Measurements from ENCODE around the gene ZBTB12.
"Not testable (repeated sequence)": the region's sequence is repeated elsewhere in the genome, so short reads cannot be mapped to it uniquely, and the experiment has no call there.

The ZBTB12 gene

GRCh38 chr6:31864818-31865204 is 37.1 kb downstream of the ZBTB12 start:
- DNase-seq, result no peak
- peaks cover 38% of the 10 kb centered on the region for H3K4me1 Mint-ChIP-seq
- peaks cover 4% of the 10 kb centered on the region for H3K36me3 Mint-ChIP-seq (ENCODE audit: low read depth)
- ATAC-seq, result no peak
- H3K4me3 Mint-ChIP-seq, result no peak overlapping the region
- no peaks in the 10 kb centered on the region for H3K9me3 Mint-ChIP-seq
- peaks cover 4% of the 10 kb centered on the region for H3K27me3 Mint-ChIP-seq
- H3K27ac Mint-ChIP-seq, result peak overlapping the region; percentile 37

- H3K9me3 Mint-ChIP-seq; H3K27me3 Mint-ChIP-seq; H3K36me3 Mint-ChIP-seq (ENCODE audit: low read depth); ATAC-seq: not testable (repeated sequence)
- H3K4me1 Mint-ChIP-seq, result peaks cover 38% of the 10 kb centered on the region
- DNase-seq, result peak; percentile 20
- peak overlapping the region; percentile 90 for H3K4me3 Mint-ChIP-seq
- H3K27ac Mint-ChIP-seq, result peak overlapping the region; percentile 96
These were observed 37.7 kb downstream of the ZBTB12 start for GRCh38 chr6:31864123-31864562.

GRCh38 chr6:31862344-31863235 is 39.3 kb downstream of the ZBTB12 start, which contains the start of gene NEU1:
Gene NEU1, minus strand, starts transcription at chr6:31862821. Its CDS starts 45 bp downstream, at chr6:31862776.
- H3K27ac Mint-ChIP-seq, result peak within 1 kb of the TSS; percentile 96
- peaks cover 38% of the 10 kb centered on the region for H3K4me1 Mint-ChIP-seq
- H3K4me3 Mint-ChIP-seq, result peak within 1 kb of the TSS; percentile 90
- DNase-seq (peak; percentile 98), ATAC-seq (peak; percentile 96)
- peaks cover 6% of the 10 kb centered on the region for H3K36me3 Mint-ChIP-seq (ENCODE audit: low read depth)
- H3K27me3 Mint-ChIP-seq, result peaks cover 3% of the 10 kb centered on the region
- no peaks in the 10 kb centered on the region for H3K9me3 Mint-ChIP-seq

GRCh38 chr6:31861919-31862343 is 40.0 kb downstream of the ZBTB12 start:
- H3K4me1 Mint-ChIP-seq, result peaks cover 38% of the 10 kb centered on the region
- no peak for DNase-seq

GRCh38 chr6:31861150-31861549 is 40.7 kb downstream of the ZBTB12 start:
- Mint-ChIP-seq H3K4me1 (peaks cover 38% of the 10 kb centered on the region), H3K36me3 (ENCODE audit: low read depth) (peaks cover 8% of the 10 kb centered on the region), H3K4me3 (peak overlapping the region; percentile 90), H3K9me3 (no peaks in the 10 kb centered on the region), H3K27me3 (peaks cover 3% of the 10 kb centered on the region), H3K27ac (peak overlapping the region; percentile 50)
- ATAC-seq (no peak), DNase-seq (no peak)

More at GRCh38 chr6:31861919-31862343, 40.0 kb downstream of the ZBTB12 start:
- peak overlapping the region; percentile 96 for H3K27ac Mint-ChIP-seq
- H3K4me3 Mint-ChIP-seq, result peak overlapping the region; percentile 90
- no peaks in the 10 kb centered on the region for H3K9me3 Mint-ChIP-seq
- H3K36me3 Mint-ChIP-seq (ENCODE audit: low read depth), result peaks cover 8% of the 10 kb centered on the region
- no peak for ATAC-seq
- H3K27me3 Mint-ChIP-seq, result peaks cover 3% of the 10 kb centered on the region

GRCh38 chr6:31860349-31860748 is 41.5 kb downstream of the ZBTB12 start:
- Mint-ChIP-seq H3K36me3 (ENCODE audit: low read depth) (peaks cover 8% of the 10 kb centered on the region), H3K9me3 (no peaks in the 10 kb centered on the region), H3K27ac (no peak overlapping the region), H3K4me1 (peaks cover 38% of the 10 kb centered on the region), H3K4me3 (no peak overlapping the region), H3K27me3 (peaks cover 3% of the 10 kb centered on the region)
- DNase-seq (no peak), ATAC-seq (no peak)

GRCh38 chr6:31859923-31860322 is 42.0 kb downstream of the ZBTB12 start:
- Mint-ChIP-seq H3K27ac (no peak overlapping the region), H3K36me3 (ENCODE audit: low read depth) (peaks cover 8% of the 10 kb centered on the region), H3K27me3 (peaks cover 3% of the 10 kb centered on the region), H3K9me3 (no peaks in the 10 kb centered on the region), H3K4me3 (no peak overlapping the region), H3K4me1 (peaks cover 34% of the 10 kb centered on the region)
- DNase-seq (no peak), ATAC-seq (no peak)

GRCh38 chr6:31858707-31859106 is 43.2 kb downstream of the ZBTB12 start:
- peaks cover 8% of the 10 kb centered on the region for H3K36me3 Mint-ChIP-seq (ENCODE audit: low read depth)
- no peak overlapping the region for H3K4me3 Mint-ChIP-seq
- peaks cover 3% of the 10 kb centered on the region for H3K27me3 Mint-ChIP-seq
- DNase-seq, result no peak
- peaks cover 24% of the 10 kb centered on the region for H3K4me1 Mint-ChIP-seq
- no peaks in the 10 kb centered on the region for H3K9me3 Mint-ChIP-seq
- H3K27ac Mint-ChIP-seq, result no peak overlapping the region
- ATAC-seq, result no peak

- H3K27ac Mint-ChIP-seq; H3K9me3 Mint-ChIP-seq; DNase-seq; H3K36me3 Mint-ChIP-seq (ENCODE audit: low read depth); H3K27me3 Mint-ChIP-seq; ATAC-seq; H3K4me3 Mint-ChIP-seq: not testable (repeated sequence)
- peaks cover 14% of the 10 kb centered on the region for H3K4me1 Mint-ChIP-seq
These were observed 44.1 kb downstream of the ZBTB12 start for GRCh38 chr6:31857774-31858173.

GRCh38 chr6:31851980-31852718 is 49.7 kb downstream of the ZBTB12 start:
- DNase-seq; H3K9me3 Mint-ChIP-seq; H3K27me3 Mint-ChIP-seq; ATAC-seq; H3K36me3 Mint-ChIP-seq (ENCODE audit: low read depth); H3K4me1 Mint-ChIP-seq; H3K4me3 Mint-ChIP-seq; H3K27ac Mint-ChIP-seq: not testable (repeated sequence)

GRCh38 chr6:31851485-31851832 is 50.4 kb downstream of the ZBTB12 start:
- no peaks in the 10 kb centered on the region for H3K4me1 Mint-ChIP-seq
- no peaks in the 10 kb centered on the region for H3K27me3 Mint-ChIP-seq
- no peak overlapping the region for H3K27ac Mint-ChIP-seq
- no peaks in the 10 kb centered on the region for H3K9me3 Mint-ChIP-seq
- H3K36me3 Mint-ChIP-seq (ENCODE audit: low read depth), result no peaks in the 10 kb centered on the region
- no peak for ATAC-seq
- no peak overlapping the region for H3K4me3 Mint-ChIP-seq
- no peak for DNase-seq

GRCh38 chr6:31850765-31851484 is 51.0 kb downstream of the ZBTB12 start:
- no peak for DNase-seq
- no peak for ATAC-seq
- H3K27ac Mint-ChIP-seq, result no peak overlapping the region
- no peaks in the 10 kb centered on the region for H3K9me3 Mint-ChIP-seq
- no peaks in the 10 kb centered on the region for H3K27me3 Mint-ChIP-seq
- H3K36me3 Mint-ChIP-seq (ENCODE audit: low read depth), result no peaks in the 10 kb centered on the region
- no peaks in the 10 kb centered on the region for H3K4me1 Mint-ChIP-seq
- H3K4me3 Mint-ChIP-seq, result no peak overlapping the region
